Left colon (tissue), 2 donors: ENCODE results near the gene TFR2. TPM values are rescaled to one million over a fixed set of nuclear protein-coding genes. Genes with fewer than 3 reads are reported as not detected.

Source experiments
- ATAC-seq: fragments of 200-7000 bp; cut with Tn5 transposase; one replicate; pipeline ENCODE4 v1.9.1; 2020; ENCODE audit warnings: mild to moderate bottlenecking, moderate library complexity
- DNase-seq, 2 donors: peaks; one replicate each; pipeline ENCODE4 v3.0.0-alpha.2; 2020
- intact Hi-C, 2 donors: fragments of 100-400 bp; cut with DNase I in 1 of 2; cut with micrococcal nuclease in 1 of 2; formaldehyde crosslinking; loops; one replicate each; pipeline versions ENCODE4 v1.11.2 to v1.14.0; 2022; cut with DNase I, micrococcal nuclease
- long read RNA-seq: library from polyadenylated mRNA; unstranded; transcript quantifications from one replicate; pipeline ENCODE4 v2.0.0, GENCODE V29; 2021
- total RNA-seq, 2 donors: library from RNA; stranded (reverse); fragmentation: NEBNext Ultra II Directional; extraction: Animal tissue kit (Norgen Biotek cat#: 25700); gene quantifications; one replicate each; pipeline ENCODE4 v1.2.1, GENCODE V29; 2021
- donor health status: DM: no; HTN: no; CAD: no.
- donor health status: DM: yes; HTN: yes; CAD: no.

TFR2 gene
- total RNA-seq: under 1 TPM; 0.22 to 0.64 TPM
- long read RNA-seq: 0 reads

- no peak for DNase-seq
- no peak for ATAC-seq
- intact Hi-C loops: no loop called here
Measured at GRCh38 chr7:100641463-100641859, at the start of gene TFR2. Gene TFR2, minus strand, starts transcription at chr7:100641552. Its CDS starts 43 bp downstream, at chr7:100641509.

- no peak for DNase-seq
- intact Hi-C loops: loop anchor here in 1 of 2 donors (10.0 kb wide), 1 partner anchor 105 kb away; the partner anchor contains the start of genes FBXO24 and LRCH4
- ATAC-seq: no peak
Measured at GRCh38 chr7:100689230-100690135, 48.1 kb upstream of the TFR2 start.

GRCh38 chr7:100688326-100688860 is 47.0 kb upstream of the TFR2 start:
- DNase-seq: no peak
- intact Hi-C loops: loop anchor here in 1 of 2 donors (10.0 kb wide), 1 partner anchor 104 kb away; the partner anchor contains the start of genes FBXO24 and LRCH4
- ATAC-seq: no peak

DNA sequence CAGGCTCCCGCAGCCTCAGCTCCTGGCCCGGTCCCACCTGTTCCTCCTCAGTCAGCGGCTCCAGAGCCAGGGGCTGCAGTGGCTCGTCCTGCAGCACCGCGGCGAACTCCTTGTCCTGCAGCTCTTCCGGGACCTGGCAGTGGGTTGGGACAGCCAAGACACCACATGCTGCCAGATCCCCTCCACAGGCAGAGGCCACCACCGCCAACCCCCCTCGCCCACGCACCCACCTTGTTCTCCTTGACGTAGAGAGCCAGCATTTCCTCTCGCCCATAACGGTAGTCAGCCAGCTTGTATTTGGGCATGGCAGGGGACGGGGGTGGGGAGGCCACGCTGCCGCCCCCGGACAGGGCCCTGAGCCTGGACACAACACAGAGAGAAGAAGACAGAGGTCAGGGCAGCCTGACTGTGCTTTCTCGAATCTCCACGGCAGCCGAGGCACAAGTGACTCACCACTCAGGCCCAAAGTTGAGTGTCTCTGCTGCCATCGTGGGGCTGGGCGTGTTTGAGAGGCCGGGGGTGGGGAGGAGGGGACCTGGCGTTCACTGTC is 46.5 kb upstream of the TFR2 start:
- no peak for DNase-seq
- intact Hi-C loops: loop anchor here in 1 of 2 donors (10.0 kb wide), 1 partner anchor 103 kb away; the partner anchor contains the start of genes FBXO24 and LRCH4

DNA sequence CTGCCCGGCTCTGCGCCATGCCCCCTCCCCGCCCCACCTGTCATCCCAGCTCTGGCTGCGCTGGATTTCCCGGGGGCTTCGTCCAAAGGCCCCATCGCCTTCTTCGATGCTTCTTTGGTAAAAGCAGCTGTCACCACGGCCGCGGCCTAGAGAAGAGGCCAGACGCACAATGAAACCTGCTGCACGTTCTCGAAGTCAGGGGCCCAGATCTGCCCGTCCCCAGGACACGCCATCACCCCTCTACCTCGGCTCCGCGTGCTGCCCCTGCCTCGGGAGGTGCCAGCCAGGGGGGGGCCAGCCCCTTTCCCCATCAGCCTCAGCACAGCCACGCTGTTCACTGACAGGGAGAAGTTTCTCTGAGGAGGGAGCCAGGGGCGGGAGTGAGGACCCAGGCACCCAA is 45.9 kb upstream of the TFR2 start:
- intact Hi-C loops: loop anchor here in 1 of 2 donors (10.0 kb wide), 1 partner anchor 102 kb away; the partner anchor contains the start of genes FBXO24 and LRCH4
- no peak for ATAC-seq
- no peak for DNase-seq

More for the DNA sequence above, 46.5 kb upstream of the TFR2 start:
- no peak for ATAC-seq

DNA sequence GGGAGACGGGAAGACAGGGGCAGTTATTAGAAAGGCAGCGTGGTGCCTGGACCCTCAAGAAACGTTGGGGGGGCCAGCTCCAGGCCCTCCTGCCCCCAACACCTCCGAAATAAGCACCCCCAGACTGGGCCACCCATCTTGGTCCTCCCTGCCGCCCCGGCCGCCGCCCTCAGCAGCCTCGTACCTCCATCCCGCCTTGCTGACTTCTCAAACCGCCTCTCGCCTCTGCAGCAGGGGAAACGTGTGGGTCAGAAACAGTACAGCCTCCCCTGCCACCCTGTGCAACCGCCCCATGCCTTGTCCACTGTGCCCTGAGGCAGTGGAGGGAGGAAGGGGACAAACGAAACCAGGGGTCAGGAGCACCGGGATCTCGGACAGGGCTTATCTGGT is 45.5 kb upstream of the TFR2 start:
- ATAC-seq: no peak
- DNase-seq: no peak
- intact Hi-C loops: loop anchor here in 1 of 2 donors (10.0 kb wide), 1 partner anchor 102 kb away; the partner anchor contains the start of genes FBXO24 and LRCH4

GRCh38 chr7:100686201-100686821 is 45.0 kb upstream of the TFR2 start:
- ATAC-seq (no peak), DNase-seq (no peak)
- intact Hi-C loops: loop anchor here in 1 of 2 donors (10.0 kb wide), 1 partner anchor 102 kb away; the partner anchor contains the start of genes FBXO24 and LRCH4

DNA sequence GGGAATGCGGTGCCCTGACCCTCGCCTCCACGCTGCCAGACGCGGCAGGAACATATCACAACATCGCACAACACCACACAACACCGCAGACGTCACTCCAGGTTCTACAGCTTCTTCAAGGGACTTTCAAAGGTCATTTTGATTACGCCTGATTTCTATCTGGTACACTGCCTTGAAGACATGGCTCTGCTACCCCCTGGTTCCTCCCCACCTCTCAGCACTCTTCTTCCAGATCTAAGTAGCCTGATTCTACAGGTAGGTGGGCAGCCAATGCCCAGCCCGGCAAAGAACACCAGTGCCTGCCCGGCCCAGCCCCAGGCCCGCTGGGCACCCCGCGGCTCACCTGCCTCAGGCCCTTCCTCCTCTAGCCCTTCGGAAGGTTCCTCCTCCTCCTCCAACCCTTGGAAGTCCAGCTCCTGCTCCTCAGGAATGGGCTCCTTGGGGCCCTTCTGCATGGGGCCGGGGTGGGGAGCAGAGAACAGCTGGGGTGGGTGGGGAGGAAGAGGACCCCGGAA is 44.3 kb upstream of the TFR2 start:
- intact Hi-C loops: loop anchor here in 1 of 2 donors (10.0 kb wide), 1 partner anchor 101 kb away; the partner anchor contains the start of genes FBXO24 and LRCH4
- DNase-seq (no peak), ATAC-seq (no peak)

DNA sequence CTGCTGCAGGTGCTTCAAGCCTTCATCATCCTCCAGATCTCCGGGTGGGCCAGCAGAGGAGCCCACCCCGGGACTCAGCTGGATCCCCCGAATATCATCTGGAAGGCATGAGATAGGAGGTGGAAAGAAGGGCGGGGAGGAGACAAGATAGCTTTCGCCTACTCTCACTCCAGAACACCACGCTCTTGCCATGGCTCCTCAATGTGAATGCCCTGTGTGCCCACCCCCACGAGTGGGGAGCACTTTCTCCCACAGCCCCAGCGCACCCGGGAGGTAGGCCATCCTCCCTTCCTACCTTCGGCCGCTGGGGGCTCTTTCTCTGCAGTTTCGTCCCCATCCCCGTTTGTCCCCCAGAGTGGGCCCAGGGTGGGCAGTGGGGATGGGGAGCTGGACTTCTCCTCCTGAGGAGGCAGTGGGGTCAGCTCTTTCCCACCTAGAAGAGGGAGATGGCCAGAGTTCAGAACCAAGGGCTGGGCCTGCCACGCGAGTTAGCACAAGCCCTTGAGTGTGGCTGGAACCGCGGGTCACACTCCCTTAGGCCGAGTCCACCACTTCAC is 43.8 kb upstream of the TFR2 start:
- no peak for DNase-seq
- no peak for ATAC-seq
- intact Hi-C loops: loop anchor here in 1 of 2 donors (10.0 kb wide), 1 partner anchor 100 kb away; the partner anchor contains the start of genes FBXO24 and LRCH4

GRCh38 chr7:100684534-100685042 is 43.2 kb upstream of the TFR2 start:
- DNase-seq (no peak), ATAC-seq (no peak)
- intact Hi-C loops: loop anchor here in 1 of 2 donors (10.0 kb wide), 1 partner anchor 100 kb away; the partner anchor contains the start of genes FBXO24 and LRCH4

- ATAC-seq (no peak), DNase-seq (no peak)
- intact Hi-C loops: loop anchor here in 1 of 2 donors (10.0 kb wide), 1 partner anchor 99 kb away; the partner anchor contains the start of genes FBXO24 and LRCH4
Measured at GRCh38 chr7:100683659-100684533, 42.5 kb upstream of the TFR2 start.

DNA sequence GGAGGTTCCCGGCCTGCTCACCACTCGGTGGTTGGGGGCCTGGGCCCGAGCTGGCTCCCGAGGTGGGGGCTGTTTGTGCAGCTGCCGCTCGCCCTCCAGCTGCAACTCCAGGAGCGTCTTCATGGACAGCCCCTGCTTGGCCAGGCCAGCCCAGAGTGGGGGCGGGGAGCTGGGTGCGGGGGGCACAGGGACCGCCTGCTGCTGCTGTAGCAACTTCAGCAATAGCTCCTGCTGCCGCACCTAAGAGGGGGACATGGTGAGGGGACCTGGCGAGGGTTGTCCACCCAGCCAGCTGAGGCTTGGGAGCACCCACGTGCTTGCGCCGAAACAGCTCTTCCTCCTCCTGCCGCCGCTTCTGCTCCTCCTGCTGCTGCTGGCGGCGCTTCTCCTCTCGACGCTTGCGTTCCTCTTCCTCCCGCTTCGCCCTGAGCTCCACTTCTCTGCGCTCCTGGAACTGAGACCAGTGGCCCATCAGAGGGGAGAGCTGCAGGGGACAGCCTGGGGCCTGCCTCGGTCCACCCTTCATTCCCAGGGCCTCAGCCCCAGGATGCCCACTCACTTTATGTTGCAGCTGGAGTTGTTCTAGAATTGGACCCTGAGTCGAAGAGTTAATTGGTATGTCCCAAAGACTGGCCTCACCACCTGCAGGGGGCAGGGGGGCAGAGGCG is 41.8 kb upstream of the TFR2 start:
- DNase-seq (no peak), ATAC-seq (no peak)
- intact Hi-C loops: loop anchor here in 1 of 2 donors (10.0 kb wide), 1 partner anchor 98 kb away; the partner anchor contains the start of genes FBXO24 and LRCH4

DNA sequence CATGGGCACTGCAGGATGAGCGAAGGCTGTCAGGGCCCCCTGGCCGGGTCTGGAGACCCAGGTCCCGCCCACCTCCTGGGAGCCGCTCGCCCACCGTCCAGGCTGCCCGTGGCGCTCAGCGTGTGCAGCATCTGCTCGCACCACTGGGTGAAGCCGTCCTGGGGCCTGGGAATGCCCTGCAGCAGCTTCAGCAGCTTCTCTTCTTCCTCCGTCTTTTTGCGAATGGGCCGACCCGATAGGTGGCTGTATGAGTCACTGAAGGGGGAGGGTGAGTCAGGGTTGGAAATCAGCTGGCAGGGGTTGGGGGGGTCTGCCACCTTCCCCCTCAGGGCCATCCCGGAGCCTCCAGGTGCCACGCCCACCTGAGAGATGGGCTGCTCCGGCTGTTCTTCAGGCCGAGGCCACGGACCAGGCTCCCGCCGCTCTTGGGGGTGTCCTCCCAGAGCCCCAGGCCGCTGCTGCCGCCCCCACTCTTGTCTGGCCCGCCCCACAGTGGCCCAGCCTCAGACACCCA is 40.9 kb upstream of the TFR2 start:
- DNase-seq (no peak), ATAC-seq (no peak)
- intact Hi-C loops: loop anchor here in 1 of 2 donors (10.0 kb wide), 1 partner anchor 97 kb away; the partner anchor contains the start of genes FBXO24 and LRCH4

DNA sequence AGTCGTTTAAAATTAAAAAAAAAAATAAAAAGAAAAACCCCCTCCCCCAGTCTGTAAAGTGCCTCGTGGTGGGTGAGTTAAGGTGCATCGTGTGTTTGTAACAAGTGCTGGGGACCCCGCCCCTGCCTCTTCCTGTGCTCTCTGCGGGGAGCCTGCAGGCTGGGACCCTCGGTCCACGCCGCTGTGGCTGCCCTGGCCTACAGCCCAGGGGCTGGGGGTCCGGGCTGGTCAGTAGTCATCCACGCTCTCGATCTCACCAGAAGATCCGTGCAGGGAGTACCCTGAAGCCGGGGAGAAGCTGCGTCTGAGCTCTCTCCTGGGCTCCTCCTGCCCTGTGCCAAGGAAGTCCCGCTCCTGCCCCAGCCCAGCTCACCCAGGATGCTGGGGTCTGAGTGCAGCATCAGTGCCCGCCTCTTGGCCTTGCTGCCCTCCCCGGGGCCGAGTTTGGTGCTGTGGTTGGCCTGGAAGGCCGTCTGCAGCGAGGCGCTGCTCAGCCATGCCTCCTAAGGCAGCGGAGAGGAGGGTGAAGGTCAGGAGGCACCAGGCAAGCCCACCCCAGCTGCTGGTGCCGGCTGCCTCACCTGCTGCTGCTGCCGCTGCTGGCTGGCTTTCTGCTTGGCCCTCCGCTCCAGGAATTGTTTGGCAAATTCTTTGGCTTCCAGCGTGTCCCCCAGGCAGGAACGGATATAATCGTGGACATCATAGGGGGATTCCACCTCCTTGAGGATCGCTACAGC is 40.3 kb upstream of the TFR2 start:
- DNase-seq (no peak), ATAC-seq (no peak)
- intact Hi-C loops: loop anchor here in 1 of 2 donors (10.0 kb wide), 1 partner anchor 97 kb away; the partner anchor contains the start of genes FBXO24 and LRCH4
